Liver (tissue), 9 donors: ENCODE results near the gene TOMM7. TPM values are rescaled to one million over a fixed set of nuclear protein-coding genes. Genes with fewer than 3 reads are reported as not detected.

Experiments used
- DNase-seq: peaks from one replicate; pipeline ENCODE4 v3.0.0-alpha.2; 2017; ENCODE audit warnings: low spot score
- H3K27ac ChIP-seq, 2 donors: one replicate each; pipeline ENCODE4 v1.7.0; 2013; ENCODE audit warnings: inconsistent platforms in 2 of 2, low read length in 2 of 2, control low read depth in 1 of 2, low read depth in 1 of 2, mild to moderate bottlenecking in 1 of 2
- H3K27me3 ChIP-seq, 4 donors: one replicate each; pipeline versions ENCODE4 v1.6.1 to v1.7.0; 2013; ENCODE audit warnings: low read length in 3 of 4, inconsistent platforms in 1 of 4, mild to moderate bottlenecking in 1 of 4, moderate library complexity in 1 of 4; ENCODE audit not compliant: control insufficient read depth in 4 of 4, insufficient read depth in 4 of 4
- H3K36me3 ChIP-seq, 4 donors: one replicate each; pipeline versions ENCODE4 v1.6.1 to v1.7.0; 2013; ENCODE audit warnings: low read length in 3 of 4, mild to moderate bottlenecking in 3 of 4, low read depth in 1 of 4, moderate library complexity in 1 of 4; ENCODE audit not compliant: control insufficient read depth in 4 of 4, insufficient read depth in 3 of 4
- H3K4me1 ChIP-seq, 4 donors: one replicate each; pipeline versions ENCODE4 v1.6.1 to v1.7.0; 2013; ENCODE audit warnings: low read length in 3 of 4, mild to moderate bottlenecking in 3 of 4, moderate library complexity in 1 of 4; ENCODE audit not compliant: control insufficient read depth in 4 of 4, insufficient read depth in 4 of 4
- H3K4me3 ChIP-seq, 3 donors: one replicate each; pipeline versions ENCODE4 v1.6.1 to v1.7.0; 2013; ENCODE audit warnings: low read length in 3 of 3, control low read depth in 1 of 3, low read depth in 1 of 3, mild to moderate bottlenecking in 1 of 3
- H3K9ac ChIP-seq, 2 donors: one replicate each; pipeline ENCODE4 v1.7.0; 2013; ENCODE audit warnings: low read length in 2 of 2, mild to moderate bottlenecking in 2 of 2, moderate library complexity in 2 of 2, control low read depth in 1 of 2, low read depth in 1 of 2
- H3K9me3 ChIP-seq, 4 donors: one replicate each; pipeline versions ENCODE4 v1.6.1 to v1.7.0; 2013; ENCODE audit warnings: low read length in 3 of 4; ENCODE audit not compliant: control insufficient read depth in 4 of 4
- CTCF ChIP-seq: fragments of 150-350 bp; IDR thresholded peaks from 2 replicates; pipeline ENCODE4 v1.5.1; 2017; ENCODE audit warnings: improper control_type of control experiment, low read depth, low read length; ENCODE audit not compliant: missing input control
- EGR1 ChIP-seq, 2 donors: IDR thresholded peaks; 2 replicates each; pipeline ENCODE4 v1.6.1; 2016 to 2018; ENCODE audit warnings: antibody characterized with exemption in 2 of 2, low read depth in 2 of 2
- FOXA1 ChIP-seq: IDR thresholded peaks from 2 replicates; pipeline ENCODE4 v1.6.1; 2016; ENCODE audit warnings: antibody characterized with exemption
- FOXA2 ChIP-seq: IDR thresholded peaks from 2 replicates; pipeline ENCODE4 v1.6.1; 2016; ENCODE audit warnings: antibody characterized with exemption
- GABPA ChIP-seq, 2 donors: IDR thresholded peaks in 1 of 2; conservative IDR thresholded peaks in 1 of 2; 2 replicates each; pipeline ENCODE4 v1.6.1; 2016; ENCODE audit warnings: antibody characterized with exemption in 2 of 2, mild to moderate bottlenecking in 1 of 2, moderate library complexity in 1 of 2
- HNF4A ChIP-seq, 2 donors: conservative IDR thresholded peaks; 2 replicates each; pipeline ENCODE4 v1.6.1; 2016; ENCODE audit warnings: antibody characterized with exemption in 2 of 2, mild to moderate bottlenecking in 2 of 2
- HNF4G ChIP-seq: IDR thresholded peaks from 2 replicates; pipeline ENCODE4 v1.6.1; 2016; ENCODE audit warnings: antibody characterized with exemption
- NR2F2 ChIP-seq: IDR thresholded peaks from 2 replicates; pipeline ENCODE4 v1.6.1; 2016; ENCODE audit warnings: antibody characterized with exemption
- RAD21 ChIP-seq, 2 donors: IDR thresholded peaks; 2 replicates each; pipeline ENCODE4 v1.6.1; 2016; ENCODE audit warnings: antibody characterized with exemption in 2 of 2, mild to moderate bottlenecking in 2 of 2
- REST ChIP-seq: IDR thresholded peaks from 2 replicates; pipeline ENCODE4 v1.6.1; 2016; ENCODE audit warnings: antibody characterized with exemption, mild to moderate bottlenecking
- SP1 ChIP-seq: IDR thresholded peaks from 2 replicates; pipeline ENCODE4 v1.6.1; 2018; ENCODE audit warnings: antibody characterized with exemption, mild to moderate bottlenecking
- TAF1 ChIP-seq: conservative IDR thresholded peaks from 2 replicates; pipeline ENCODE4 v1.6.1; 2016; ENCODE audit warnings: antibody characterized with exemption, mild to moderate bottlenecking
- YY1 ChIP-seq: IDR thresholded peaks from 2 replicates; pipeline ENCODE4 v1.6.1; 2016; ENCODE audit warnings: antibody characterized with exemption, mild to moderate bottlenecking
- ZBTB33 ChIP-seq: IDR thresholded peaks from 2 replicates; pipeline ENCODE4 v1.6.1; 2016; ENCODE audit warnings: antibody characterized with exemption
- WGBS: extraction: QIAGEN DNeasy Blood & Tissue Kit; methylation state at CpG from one replicate; pipeline ENCODE4 v1.1.7; 2013; 5-methylcytosine and 5-hydroxymethylcytosine counted together
- polyA plus RNA-seq, 2 donors: library from polyadenylated mRNA; stranded (reverse) in 1 of 2; unstranded in 1 of 2; fragments of 200-250 nt in 1 of 2; fragments of >200 nt in 1 of 2; fragmentation: Nextera tagmentation in 1 of 2; extraction: Ambion mirVana in 1 of 2; gene quantifications; one replicate each; pipeline versions ENCODE4 v1.2.1 to v1.2.3, GENCODE V29; 2013 to 2015
- total RNA-seq, 2 donors: library from RNA; depleted of rRNA; stranded (reverse); fragments of >200 nt; gene quantifications; one replicate each; pipeline ENCODE4 v1.2.3, GENCODE V29; 2014
- TF ChIP-seq, protein P1 (sequence below): IDR thresholded peaks from 2 replicates; pipeline ENCODE4 v1.6.1; 2016; ENCODE audit warnings: antibody characterized with exemption
- donor health status: healthy.
- donor health status: healthy.
- donor health status: healthy.
- donor health status: healthy.
- donor health status: healthy.

The TOMM7 gene
- total and polyA plus RNA-seq, 4 donors, result 39.2 to 271 (median 137) TPM

GRCh38 chr7:22802426-22802825 lies 20.2 kb downstream of the TOMM7 start:
- DNase-seq, result no peak
- Histone ChIP-seq H3K27ac (no peak overlapping the region), H3K9ac (no peak overlapping the region), H3K27me3 (no peaks in the 10 kb centered on the region), H3K36me3 (no peaks in the 10 kb centered on the region), H3K4me3 (no peak overlapping the region), H3K9me3 (no peaks in the 10 kb centered on the region), H3K4me1 (no peaks in the 10 kb centered on the region)
- TF ChIP-seq HNF4A (conservative IDR thresholded peaks at IDR 0.05) (no peak), EGR1 (IDR thresholded peaks at IDR 0.05; ENCODE audit: low read depth in 2 of 2) (no peak), TAF1 (no peak), NR2F2 (no peak), FOXA1 (no peak), HNF4G (no peak), REST (no peak), FOXA2 (no peak), RAD21 (IDR thresholded peaks at IDR 0.05) (no peak), YY1 (no peak), CTCF (no peak), GABPA (IDR thresholded peaks at IDR 0.05 in 1 of 2, conservative IDR thresholded peaks at IDR 0.05 in 1 of 2) (no peak), ZBTB33 (no peak)
- TF ChIP-seq, protein P1, sequence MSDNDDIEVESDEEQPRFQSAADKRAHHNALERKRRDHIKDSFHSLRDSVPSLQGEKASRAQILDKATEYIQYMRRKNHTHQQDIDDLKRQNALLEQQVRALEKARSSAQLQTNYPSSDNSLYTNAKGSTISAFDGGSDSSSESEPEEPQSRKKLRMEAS, result no peak
- 93% methylated on average over 4 of the region's 4 CpGs for WGBS

DNA sequence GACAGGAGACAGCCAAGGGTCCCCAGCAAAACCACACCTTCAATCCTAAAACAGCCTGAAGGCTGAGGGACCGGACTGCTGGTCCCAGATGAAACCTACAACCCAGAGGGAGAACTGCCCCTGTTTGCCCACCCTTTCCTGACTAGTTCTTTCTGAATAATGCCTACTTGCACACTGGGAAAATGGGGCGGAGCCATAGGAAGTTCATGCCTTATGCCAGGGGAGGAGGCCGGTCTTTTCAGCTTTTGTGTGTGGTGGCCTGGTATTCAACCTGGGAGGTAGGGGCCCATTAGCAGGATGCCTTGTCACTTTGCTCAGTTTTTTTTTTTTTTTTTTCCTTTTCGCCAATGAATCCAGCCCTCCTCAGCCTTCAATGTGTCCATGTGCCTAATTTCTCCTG lies 20.7 kb downstream of the TOMM7 start:
- Histone ChIP-seq H3K27me3 (no peaks in the 10 kb centered on the region), H3K9ac (no peak overlapping the region), H3K4me3 (no peak overlapping the region), H3K36me3 (no peaks in the 10 kb centered on the region), H3K4me1 (no peaks in the 10 kb centered on the region), H3K27ac (no peak overlapping the region), H3K9me3 (no peaks in the 10 kb centered on the region)
- no peak for DNase-seq
- 83% methylated on average over 4 of the region's 4 CpGs for WGBS
- TF ChIP-seq GABPA (IDR thresholded peaks at IDR 0.05 in 1 of 2, conservative IDR thresholded peaks at IDR 0.05 in 1 of 2) (no peak), SP1 (no peak), TAF1 (no peak)
